ENCODE measurements around the gene GSG1.

- TF ChIP-seq, protein P1, sequence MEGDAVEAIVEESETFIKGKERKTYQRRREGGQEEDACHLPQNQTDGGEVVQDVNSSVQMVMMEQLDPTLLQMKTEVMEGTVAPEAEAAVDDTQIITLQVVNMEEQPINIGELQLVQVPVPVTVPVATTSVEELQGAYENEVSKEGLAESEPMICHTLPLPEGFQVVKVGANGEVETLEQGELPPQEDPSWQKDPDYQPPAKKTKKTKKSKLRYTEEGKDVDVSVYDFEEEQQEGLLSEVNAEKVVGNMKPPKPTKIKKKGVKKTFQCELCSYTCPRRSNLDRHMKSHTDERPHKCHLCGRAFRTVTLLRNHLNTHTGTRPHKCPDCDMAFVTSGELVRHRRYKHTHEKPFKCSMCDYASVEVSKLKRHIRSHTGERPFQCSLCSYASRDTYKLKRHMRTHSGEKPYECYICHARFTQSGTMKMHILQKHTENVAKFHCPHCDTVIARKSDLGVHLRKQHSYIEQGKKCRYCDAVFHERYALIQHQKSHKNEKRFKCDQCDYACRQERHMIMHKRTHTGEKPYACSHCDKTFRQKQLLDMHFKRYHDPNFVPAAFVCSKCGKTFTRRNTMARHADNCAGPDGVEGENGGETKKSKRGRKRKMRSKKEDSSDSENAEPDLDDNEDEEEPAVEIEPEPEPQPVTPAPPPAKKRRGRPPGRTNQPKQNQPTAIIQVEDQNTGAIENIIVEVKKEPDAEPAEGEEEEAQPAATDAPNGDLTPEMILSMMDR (IDR thresholded peaks at IDR 0.05): no peak
- no peak for TF ChIP-seq POLR2AphosphoS5 (IDR thresholded peaks at IDR 0.05)
Measured at GRCh38 chr12:13090054-13090453, 13.4 kb downstream of the GSG1 start.
